OCI-LY1 (cell line): Measurements from ENCODE around the gene KIZ.

Experiments
- CTCF ChIP-seq: fragments of 200-600 bp; sonication (generic), shearing (Covaris generic); IDR thresholded peaks from 2 replicates; pipeline ENCODE4 v1.5.1; 2017; ENCODE audit warnings: mild to moderate bottlenecking, antibody characterized with exemption, low read length, moderate library complexity, mixed read lengths
- EZH2 ChIP-seq: fragments of 200-600 bp; sonication (generic), shearing (Covaris generic); IDR thresholded peaks from 2 replicates; pipeline ENCODE4 v1.8.0; 2017; ENCODE audit warnings: borderline replicate concordance, mixed run types, mild to moderate bottlenecking, antibody characterized with exemption, low read length, moderate library complexity, mixed read lengths

- TF ChIP-seq CTCF (no peak), EZH2 (no peak)
Observed at GRCh38 chr20:21240394-21240793, 114.5 kb downstream of the KIZ start.
